NK-92 (cell line): ENCODE results near the gene LILRB2.
"Not testable (repeated sequence)": the region's sequence is repeated elsewhere in the genome, so short reads cannot be mapped to it uniquely, and the experiment has no call there.

Experiments used
- DNase-seq: peaks from one replicate; lab custom pipeline; 2025; ENCODE audit not compliant: unreplicated experiment; lab: John Stamatoyannopoulos, UW

Gene LILRB2

DNA sequence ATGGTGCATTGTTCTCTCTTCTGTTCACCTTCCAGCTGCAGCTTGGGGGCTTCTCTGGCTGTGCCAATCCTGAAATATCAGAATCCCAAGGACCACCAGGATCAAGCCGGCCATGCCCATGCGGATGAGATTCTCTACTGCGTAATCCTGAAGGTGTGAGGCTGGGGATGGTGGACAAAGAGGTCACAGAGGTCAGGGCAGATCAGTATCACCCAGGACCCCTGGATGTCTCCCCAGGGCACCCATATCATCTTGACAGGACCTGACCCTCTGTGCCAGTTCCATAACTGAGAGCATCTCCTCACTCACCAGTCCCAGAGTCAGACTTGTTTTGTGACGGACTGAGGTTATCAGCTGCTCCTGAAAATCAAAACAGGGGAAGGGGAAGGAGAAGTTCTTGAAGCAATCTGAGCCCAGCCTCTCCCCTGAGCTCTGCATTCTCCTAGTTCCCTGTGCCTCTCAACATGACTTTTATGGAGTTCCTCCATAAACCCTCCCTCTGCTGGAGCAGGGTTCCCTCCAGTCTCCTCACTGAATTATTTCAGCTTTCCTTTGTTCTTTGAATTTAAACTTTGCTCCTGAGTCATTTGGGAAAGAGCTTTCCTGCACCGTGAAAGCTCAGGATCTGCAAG lies 26.6 kb upstream of the LILRB2 start:
- no peak for DNase-seq

DNA sequence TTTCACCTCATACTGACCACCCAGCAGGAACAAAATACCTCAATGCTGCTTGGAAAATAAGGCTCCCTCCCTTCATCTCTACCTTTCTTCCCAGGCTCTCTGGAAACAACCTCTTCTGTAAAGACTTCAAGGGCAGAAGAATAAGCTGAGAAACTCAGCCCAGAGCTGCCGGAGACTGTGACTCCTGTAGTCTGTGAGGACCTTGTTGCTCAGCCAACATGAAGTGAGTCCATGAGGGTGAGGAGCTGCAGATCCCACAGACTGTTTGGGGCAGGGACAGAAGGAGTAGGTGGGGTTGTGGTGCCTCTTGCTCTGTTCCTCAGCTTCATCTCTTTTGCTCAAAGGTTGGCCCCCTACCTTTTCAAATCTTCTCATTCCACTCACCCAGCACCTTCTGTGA lies 24.2 kb upstream of the LILRB2 start:
- no peak for DNase-seq

GRCh38 chr19:54302257-54302656 lies 21.3 kb upstream of the LILRB2 start:
- no peak for DNase-seq

DNA sequence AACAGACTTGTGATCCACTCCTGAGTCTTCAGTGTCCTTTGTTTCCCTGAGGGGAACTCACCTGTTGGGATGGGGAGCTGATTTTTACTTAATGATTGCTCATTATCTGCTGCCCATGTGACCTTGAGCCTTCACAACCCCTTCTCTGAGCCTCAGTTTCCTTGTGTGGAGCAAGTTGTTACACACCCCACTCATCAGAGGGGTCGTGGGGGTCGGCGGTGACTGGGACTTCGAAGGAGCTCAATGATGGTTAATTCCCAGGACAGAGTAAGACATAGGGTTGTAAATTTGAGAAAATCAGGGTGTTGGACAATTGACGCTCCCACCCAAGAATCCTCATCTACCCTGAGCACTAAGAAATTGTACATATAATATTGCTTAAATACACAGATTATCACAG lies 18.6 kb upstream of the LILRB2 start:
- no peak for DNase-seq

DNA sequence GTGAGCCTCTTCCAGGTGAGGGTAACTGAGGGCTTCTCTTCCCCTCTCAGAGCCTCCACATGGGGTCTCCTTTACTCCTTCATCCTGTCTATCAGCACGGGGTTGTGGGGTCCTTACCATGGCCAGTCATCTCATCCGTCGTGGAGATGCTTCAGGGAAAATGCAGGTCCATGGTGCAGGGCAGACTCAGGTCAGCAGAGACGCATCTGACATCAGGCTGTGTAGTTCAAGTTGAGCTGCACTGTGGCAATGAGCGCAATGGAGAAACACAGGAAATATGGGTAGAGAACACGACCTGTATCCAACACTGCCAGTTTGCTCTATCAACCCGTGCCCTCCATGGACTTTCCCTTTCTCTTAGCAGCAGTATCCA lies 18.2 kb upstream of the LILRB2 start:
- no peak for DNase-seq

GRCh38 chr19:54298357-54299125 lies 17.6 kb upstream of the LILRB2 start:
- no peak for DNase-seq

DNA sequence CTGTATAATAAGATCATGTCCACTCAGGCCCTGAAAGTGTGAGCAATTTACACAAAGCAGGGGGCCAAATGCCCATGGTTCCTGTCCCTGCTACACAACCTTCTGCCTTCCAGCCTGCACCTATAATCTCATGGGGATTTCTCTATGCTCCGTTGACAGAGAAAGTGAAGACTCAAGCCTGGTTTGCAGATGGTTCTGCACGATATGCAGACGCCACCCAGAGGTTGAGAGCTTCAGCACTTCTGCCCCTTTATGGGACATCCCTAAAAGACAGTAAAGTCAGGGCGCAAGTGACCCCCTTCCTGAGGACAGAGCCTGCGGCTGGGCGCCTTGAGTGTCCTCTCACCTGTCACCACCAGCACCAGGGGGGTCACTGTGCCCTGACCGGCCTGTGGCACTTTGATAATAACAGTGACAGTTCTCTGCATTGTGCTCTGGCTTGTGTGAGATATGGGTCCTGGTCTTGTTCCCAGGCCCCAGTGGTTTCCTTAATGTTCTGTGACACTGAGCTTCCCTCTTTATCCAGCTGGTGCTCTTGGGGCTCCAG lies 16.9 kb upstream of the LILRB2 start:
- no peak for DNase-seq

GRCh38 chr19:54294539-54294938 lies 13.6 kb upstream of the LILRB2 start:
- DNase-seq, result no peak

- not testable (repeated sequence) for DNase-seq
Measured at GRCh38 chr19:54289160-54289559, 8.2 kb upstream of the LILRB2 start.

GRCh38 chr19:54287456-54287855 lies 6.5 kb upstream of the LILRB2 start:
- no peak for DNase-seq

GRCh38 chr19:54286283-54286682 lies 5.4 kb upstream of the LILRB2 start:
- DNase-seq, result not testable (repeated sequence)

- DNase-seq, result not testable (repeated sequence)
Measured at GRCh38 chr19:54285427-54286056, 4.6 kb upstream of the LILRB2 start.

DNA sequence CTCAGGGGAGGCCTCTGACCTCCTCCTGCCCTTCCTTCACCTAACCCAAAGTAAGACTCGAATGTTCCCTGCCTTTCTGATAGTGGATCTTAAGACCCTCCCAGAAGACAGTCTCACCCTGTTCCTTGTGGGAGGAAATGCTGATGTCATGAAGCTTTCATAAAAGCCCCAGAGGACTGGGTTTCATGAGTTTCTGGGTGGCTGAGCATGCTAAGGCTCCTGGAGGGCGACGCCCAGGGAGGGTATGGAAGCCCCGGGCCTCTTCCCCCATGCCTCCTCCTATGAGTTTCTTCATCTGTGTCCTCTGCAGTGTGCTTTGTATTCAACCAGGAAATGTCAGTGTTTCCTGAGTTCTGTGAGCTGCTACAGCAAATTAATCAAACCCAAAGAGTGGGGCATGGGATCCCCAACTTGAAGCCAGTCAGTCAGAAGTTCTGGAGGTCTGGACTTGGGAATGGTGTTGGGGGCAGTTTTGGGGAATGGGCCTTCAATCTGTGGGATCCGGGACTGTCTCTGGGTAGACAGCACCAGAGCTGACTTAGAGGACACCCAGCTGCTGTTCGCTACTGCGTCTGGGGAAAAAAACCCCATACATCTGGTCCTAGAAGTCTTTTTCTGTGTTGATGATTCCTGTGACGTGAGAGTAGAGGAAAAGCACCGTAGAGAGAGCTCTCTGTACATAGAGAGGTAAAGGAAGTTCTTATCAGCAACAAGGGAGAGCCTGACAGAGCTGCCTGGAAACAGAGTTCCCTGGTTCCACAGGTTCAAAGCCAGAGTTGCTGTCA lies 2.0 kb upstream of the LILRB2 start:
- DNase-seq, result no peak

DNA sequence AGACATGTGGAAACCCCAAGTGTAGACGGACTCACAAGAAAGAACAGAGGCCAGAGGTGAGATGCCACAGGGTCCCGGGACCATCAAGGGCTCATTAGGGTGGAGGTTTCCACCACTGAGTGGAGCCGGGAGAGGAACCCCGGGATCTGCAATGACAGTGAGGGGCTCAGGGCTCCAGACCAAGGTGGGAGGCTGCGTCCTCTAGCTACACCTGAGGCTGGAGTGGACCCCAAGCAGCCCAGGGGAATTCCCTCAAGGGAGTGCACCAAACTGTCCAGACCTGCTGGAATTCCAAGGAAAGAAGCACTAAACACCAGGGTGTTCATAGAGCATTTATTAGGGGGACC lies 792 bp upstream of the LILRB2 start:
- not testable (repeated sequence) for DNase-seq

- DNase-seq, result not testable (repeated sequence)
Measured at GRCh38 chr19:54280441-54280840, 469 bp downstream of the LILRB2 start.

- not testable (repeated sequence) for DNase-seq
Measured at GRCh38 chr19:54280025-54280424, 885 bp downstream of the LILRB2 start.

GRCh38 chr19:54279406-54279962 lies 1.4 kb downstream of the LILRB2 start:
- DNase-seq, result no peak

DNA sequence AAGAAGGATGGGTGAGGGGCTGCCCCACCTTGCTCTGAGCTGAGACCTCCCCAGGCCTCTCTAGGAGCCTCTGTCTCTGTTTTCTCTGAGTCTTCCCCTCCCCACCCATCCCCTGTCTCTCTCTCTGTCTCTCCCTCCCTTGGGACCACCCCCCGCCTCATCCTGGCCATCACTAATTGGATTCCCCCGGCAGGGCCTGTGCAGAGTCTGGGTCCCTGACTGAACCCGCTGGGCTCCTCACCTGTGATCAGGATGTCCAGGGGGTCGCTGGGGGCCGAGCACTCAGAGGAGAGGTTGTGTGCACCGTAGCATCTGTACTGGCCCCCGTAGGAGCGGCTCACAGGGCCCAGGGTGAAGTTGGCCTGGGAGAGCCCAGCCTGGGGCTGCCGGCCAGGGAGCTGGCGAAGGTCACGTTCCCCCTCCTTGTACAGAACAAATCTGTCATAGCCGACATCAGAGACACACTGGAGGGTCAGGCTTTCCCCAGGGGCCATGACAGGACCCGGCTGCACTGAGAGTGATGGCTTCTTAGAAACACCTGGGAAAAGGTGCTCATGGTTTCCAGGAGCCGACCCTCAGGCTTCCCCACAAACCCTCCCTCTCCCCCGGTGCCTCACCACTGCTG lies 2.2 kb downstream of the LILRB2 start:
- not testable (repeated sequence) for DNase-seq

- DNase-seq, result not testable (repeated sequence)
Measured at GRCh38 chr19:54278056-54278455, 2.9 kb downstream of the LILRB2 start.

DNA sequence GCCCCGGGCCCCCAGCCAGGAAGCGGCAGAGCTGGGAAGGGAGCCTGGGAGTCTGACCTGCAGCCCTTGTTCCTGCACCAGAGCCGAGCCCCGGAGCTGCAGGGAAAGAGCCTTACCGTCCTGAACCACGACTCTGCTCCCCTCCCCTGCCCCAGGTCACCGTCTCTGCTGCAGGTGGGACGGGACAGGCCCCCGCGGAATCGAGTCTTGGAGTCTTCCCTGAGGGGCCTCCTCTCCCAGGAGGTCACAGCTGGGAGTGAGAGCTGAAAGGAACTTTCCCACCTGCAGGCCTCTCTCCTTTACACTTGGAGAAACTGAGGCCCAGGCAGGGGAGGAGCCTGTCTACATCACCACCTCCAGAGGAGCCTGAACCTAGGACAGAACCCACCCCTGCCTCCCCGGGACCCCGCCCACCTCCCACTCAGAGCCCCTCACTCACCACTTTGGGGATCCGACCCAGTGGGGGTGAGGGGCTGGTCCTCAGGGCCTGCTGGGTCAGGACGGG lies 3.7 kb downstream of the LILRB2 start:
- not testable (repeated sequence) for DNase-seq
